Omental fat pad (tissue), 4 donors: ENCODE results near the gene PRRC2A. TPM values are rescaled to one million over a fixed set of nuclear protein-coding genes. Genes with fewer than 3 reads are reported as not detected.

Experiments used
- ATAC-seq: fragments of 150-250 bp; one replicate; pipeline ENCODE4 v1.9.1; 2016; ENCODE audit warnings: mild to moderate bottlenecking, moderate library complexity; ENCODE audit not compliant: low FRiP score
- DNase-seq: peaks from one replicate; pipeline ENCODE4 v3.0.0-alpha.2; 2019; ENCODE audit warnings: low spot score
- total RNA-seq, 4 donors: library from RNA; depleted of rRNA; stranded (reverse); fragments of >200 nt; gene quantifications; one replicate each; pipeline ENCODE4 v1.1.0, GENCODE V29; 2016
- TF ChIP-seq, protein P1 (sequence below), 3 donors: fragments of 450-650 bp; IDR thresholded peaks; one replicate each; pipeline ENCODE4 v1.5.1; 2016 to 2017; ENCODE audit warnings: antibody characterized with exemption in 3 of 3, mild to moderate bottlenecking in 3 of 3, moderate library complexity in 2 of 3

PRRC2A gene
- total RNA-seq, 4 donors from 2014 or later: 44.8 to 111 (median 65.4) TPM

DNA sequence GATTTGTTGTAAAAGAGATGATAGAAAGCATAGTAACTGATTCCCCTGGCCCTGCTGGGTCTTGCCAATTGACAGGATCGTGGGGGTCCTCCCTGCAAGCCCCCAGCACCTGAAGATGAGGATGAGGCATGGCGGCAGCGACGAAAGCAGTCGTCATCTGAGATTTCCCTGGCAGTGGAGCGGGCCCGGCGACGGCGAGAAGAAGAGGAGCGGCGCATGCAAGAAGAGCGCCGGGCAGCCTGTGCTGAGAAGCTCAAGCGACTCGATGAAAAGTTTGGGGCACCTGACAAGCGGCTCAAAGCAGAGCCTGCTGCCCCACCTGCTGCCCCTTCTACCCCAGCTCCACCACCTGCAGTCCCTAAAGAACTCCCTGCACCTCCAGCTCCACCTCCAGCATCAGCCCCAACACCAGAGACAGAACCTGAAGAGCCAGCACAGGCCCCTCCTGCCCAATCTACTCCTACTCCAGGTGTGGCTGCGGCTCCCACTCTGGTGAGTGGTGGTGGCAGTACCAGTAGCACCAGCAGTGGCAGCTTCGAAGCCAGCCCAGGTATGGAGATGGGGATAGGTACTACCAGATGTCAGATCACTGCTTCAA, 7.3 kb downstream of the PRRC2A start:
- DNase-seq: no peak
- no peak for ATAC-seq
- TF ChIP-seq, protein P1, sequence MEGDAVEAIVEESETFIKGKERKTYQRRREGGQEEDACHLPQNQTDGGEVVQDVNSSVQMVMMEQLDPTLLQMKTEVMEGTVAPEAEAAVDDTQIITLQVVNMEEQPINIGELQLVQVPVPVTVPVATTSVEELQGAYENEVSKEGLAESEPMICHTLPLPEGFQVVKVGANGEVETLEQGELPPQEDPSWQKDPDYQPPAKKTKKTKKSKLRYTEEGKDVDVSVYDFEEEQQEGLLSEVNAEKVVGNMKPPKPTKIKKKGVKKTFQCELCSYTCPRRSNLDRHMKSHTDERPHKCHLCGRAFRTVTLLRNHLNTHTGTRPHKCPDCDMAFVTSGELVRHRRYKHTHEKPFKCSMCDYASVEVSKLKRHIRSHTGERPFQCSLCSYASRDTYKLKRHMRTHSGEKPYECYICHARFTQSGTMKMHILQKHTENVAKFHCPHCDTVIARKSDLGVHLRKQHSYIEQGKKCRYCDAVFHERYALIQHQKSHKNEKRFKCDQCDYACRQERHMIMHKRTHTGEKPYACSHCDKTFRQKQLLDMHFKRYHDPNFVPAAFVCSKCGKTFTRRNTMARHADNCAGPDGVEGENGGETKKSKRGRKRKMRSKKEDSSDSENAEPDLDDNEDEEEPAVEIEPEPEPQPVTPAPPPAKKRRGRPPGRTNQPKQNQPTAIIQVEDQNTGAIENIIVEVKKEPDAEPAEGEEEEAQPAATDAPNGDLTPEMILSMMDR (IDR thresholded peaks at IDR 0.05): no peak

DNA sequence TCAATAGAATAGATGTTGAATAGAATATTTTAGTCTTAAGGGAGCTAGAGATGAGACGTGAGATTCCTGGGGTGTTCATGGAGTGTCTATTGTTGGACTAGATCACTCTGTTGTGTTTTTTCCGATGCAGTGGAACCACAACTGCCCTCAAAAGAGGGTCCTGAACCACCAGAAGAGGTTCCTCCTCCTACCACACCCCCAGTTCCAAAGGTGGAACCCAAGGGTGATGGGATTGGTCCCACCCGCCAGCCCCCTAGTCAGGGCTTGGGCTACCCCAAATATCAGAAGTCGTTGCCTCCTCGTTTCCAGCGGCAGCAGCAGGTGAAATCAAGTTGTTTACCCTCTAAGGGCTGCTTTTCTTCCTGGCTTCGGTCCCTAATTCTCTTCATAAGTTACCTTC, 8.5 kb downstream of the PRRC2A start:
- DNase-seq (no peak), ATAC-seq (no peak)

DNA sequence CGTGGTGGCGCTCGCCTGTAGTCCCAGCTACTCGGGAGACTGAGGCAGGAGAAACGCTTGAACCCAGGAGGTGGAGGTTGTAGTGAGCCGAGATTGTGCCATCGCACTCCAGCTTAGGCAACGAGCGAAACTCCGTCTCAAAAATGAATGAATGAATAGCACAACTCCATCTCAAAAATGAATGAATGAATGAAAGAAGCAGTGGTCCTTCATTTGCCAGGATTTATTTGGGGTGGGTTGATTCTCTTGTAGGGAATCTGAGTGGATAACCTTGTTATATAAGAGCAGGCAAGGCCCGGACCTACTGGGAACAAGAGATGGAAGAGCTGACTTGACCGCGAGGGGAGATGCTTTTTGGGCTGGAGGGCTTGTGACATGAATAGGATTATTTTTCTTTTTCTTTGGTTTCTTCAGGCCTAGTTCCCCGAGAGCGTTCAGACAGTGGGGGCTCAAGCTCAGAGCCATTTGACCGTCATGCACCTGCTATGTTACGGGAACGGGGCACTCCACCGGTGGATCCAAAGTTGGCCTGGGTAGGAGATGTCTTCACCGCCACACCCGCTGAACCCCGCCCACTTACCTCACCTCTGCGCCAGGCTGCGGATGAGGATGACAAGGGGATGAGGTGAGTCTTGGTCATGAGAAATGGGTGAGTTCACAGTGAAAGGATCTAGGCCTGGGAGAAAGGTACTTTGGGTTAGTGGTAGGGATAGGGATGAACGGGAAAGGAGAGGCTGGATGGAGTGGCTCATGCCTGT, 9.8 kb downstream of the PRRC2A start:
- ATAC-seq: no peak
- TF ChIP-seq, protein P1 (IDR thresholded peaks at IDR 0.05): no peak
- no peak for DNase-seq

More for the DNA sequence above, 8.5 kb downstream of the PRRC2A start:
- TF ChIP-seq, protein P1 (IDR thresholded peaks at IDR 0.05): no peak

DNA sequence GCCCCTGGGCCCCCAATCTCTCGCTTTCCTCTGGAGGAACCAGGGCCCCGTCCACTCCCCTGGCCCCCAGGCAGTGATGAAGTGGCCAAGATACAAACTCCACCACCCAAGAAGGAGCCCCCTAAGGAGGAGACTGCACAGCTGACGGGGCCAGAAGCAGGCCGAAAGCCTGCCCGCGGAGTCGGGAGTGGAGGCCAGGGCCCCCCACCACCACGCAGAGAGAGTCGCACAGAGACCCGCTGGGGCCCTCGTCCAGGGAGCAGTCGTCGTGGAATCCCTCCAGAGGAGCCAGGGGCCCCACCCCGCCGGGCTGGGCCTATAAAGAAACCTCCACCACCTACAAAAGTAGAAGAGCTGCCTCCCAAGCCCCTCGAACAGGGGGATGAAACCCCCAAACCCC, 10.7 kb downstream of the PRRC2A start:
- ATAC-seq (no peak), DNase-seq (no peak)
- TF ChIP-seq, protein P1 (IDR thresholded peaks at IDR 0.05): no peak

DNA sequence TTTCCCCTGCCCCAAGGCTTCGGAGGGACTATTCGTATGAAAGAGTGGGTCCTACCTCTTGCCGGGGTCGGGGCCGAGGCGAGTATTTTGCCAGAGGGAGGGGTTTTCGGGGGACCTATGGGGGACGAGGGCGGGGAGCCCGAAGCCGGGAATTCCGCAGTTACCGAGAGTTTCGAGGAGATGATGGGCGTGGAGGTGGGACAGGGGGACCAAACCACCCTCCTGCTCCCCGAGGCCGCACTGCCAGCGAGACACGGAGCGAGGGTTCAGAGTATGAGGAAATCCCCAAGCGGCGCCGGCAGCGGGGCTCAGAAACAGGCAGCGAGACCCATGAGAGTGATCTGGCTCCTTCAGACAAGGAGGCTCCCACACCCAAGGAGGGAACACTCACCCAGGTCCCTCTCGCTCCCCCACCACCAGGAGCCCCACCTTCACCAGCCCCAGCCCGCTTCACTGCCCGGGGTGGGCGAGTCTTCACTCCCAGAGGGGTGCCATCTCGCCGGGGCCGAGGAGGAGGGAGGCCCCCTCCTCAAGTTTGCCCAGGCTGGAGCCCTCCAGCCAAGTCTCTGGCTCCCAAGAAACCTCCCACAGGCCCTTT, 11.3 kb downstream of the PRRC2A start:
- DNase-seq: no peak
- ATAC-seq: no peak
- TF ChIP-seq, protein P1 (IDR thresholded peaks at IDR 0.05): no peak

DNA sequence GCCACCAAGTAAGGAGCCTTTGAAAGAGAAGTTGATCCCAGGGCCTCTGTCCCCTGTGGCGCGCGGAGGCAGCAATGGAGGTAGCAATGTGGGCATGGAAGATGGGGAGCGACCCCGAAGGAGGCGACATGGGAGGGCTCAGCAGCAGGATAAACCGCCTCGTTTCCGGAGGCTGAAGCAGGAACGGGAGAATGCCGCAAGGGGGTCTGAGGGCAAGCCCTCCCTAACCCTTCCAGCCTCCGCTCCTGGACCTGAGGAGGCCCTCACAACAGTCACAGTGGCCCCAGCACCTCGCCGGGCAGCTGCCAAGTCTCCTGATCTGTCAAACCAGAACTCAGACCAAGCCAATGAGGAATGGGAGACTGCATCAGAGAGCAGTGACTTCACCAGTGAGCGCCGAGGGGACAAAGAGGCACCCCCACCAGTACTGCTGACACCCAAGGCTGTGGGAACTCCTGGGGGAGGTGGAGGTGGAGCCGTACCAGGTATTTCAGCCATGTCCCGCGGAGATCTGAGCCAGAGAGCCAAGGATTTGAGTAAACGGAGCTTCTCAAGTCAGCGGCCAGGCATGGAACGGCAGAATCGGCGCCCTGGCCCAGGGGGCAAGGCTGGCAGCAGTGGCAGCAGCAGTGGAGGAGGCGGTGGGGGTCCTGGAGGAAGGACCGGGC, 11.9 kb downstream of the PRRC2A start:
- no peak for DNase-seq
- no peak for ATAC-seq
- TF ChIP-seq, protein P1 (IDR thresholded peaks at IDR 0.05): no peak
